IMR-90 (cell line): ENCODE results near the gene SNTA1. TPM values are rescaled to one million over a fixed set of nuclear protein-coding genes. Genes with fewer than 3 reads are reported as not detected.

Source experiments
- ATAC-seq: fragments of 200-7000 bp; cut with Tn5 transposase; 2 replicates; pipeline ENCODE4 v1.9.1; 2020; ENCODE audit warnings: low read depth, mild to moderate bottlenecking, moderate library complexity
- BruUV-seq: library from RNA; stranded (reverse); fragments of 400-500 nt; replicated peaks from 2 replicates; lab custom pipeline; 2021; lab: Mats Ljungman, UMichigan
- CTCF ChIA-PET: fragments of 300-600 bp; formaldehyde crosslinking; extraction: SDS; loops from one replicate; lab custom pipeline; 2021; ENCODE audit warnings: antibody characterized with exemption; lab: Yijun Ruan, JAX
- POLR2A ChIA-PET: fragments of 300-600 bp; sonication (Branson Sonifier 250); formaldehyde crosslinking; loops from one replicate; lab custom pipeline; 2022; ENCODE audit warnings: antibody characterized with exemption; ENCODE audit not compliant: unreplicated experiment; lab: Charles Lee
- DNase-seq: peaks from one replicate; pipeline ENCODE4 v3.0.0; 2013
- H2AFZ ChIP-seq: replicated peaks from 2 replicates; pipeline ENCODE3; 2013; ENCODE audit warnings: low read length, mild to moderate bottlenecking; ENCODE audit not compliant: poor library complexity
- H2AK5ac ChIP-seq: 2 replicates; pipeline ENCODE4 v1.6.1; 2013; ENCODE audit warnings: low read depth, low read length, inconsistent platforms
- H2AK9ac ChIP-seq: replicated peaks from 2 replicates; pipeline ENCODE3; 2013; ENCODE audit warnings: mild to moderate bottlenecking, low read depth, low read length, moderate library complexity; ENCODE audit not compliant: poor library complexity
- H2BK120ac ChIP-seq: 2 replicates; pipeline ENCODE4 v1.6.1; 2013; ENCODE audit warnings: low read depth, low read length, inconsistent platforms
- H2BK15ac ChIP-seq: 3 replicates; pipeline ENCODE4 v1.6.1; 2013; ENCODE audit warnings: low read depth, low read length, inconsistent platforms
- H2BK20ac ChIP-seq: 2 replicates; pipeline ENCODE4 v1.6.1; 2013; ENCODE audit warnings: low read depth, mild to moderate bottlenecking, inconsistent platforms, low read length, moderate library complexity
- H2BK5ac ChIP-seq: 2 replicates; pipeline ENCODE4 v1.6.1; 2013; ENCODE audit warnings: mild to moderate bottlenecking, low read depth, low read length, inconsistent platforms; ENCODE audit not compliant: poor library complexity, severe bottlenecking
- H3K14ac ChIP-seq: replicated peaks from 2 replicates; pipeline ENCODE4 v1.6.1; 2013; ENCODE audit warnings: low read depth, low read length, inconsistent platforms
- H3K18ac ChIP-seq: 2 replicates; pipeline ENCODE4 v1.6.1; 2013; ENCODE audit warnings: low read depth, low read length, control low read depth
- H3K23ac ChIP-seq: 2 replicates; pipeline ENCODE4 v1.6.1; 2013; ENCODE audit warnings: low read depth, low read length, inconsistent platforms
- H3K27ac ChIP-seq: 2 replicates; pipeline ENCODE4 v1.5.1; 2013; ENCODE audit warnings: mild to moderate bottlenecking, control low read depth, low read length; ENCODE audit not compliant: insufficient read depth
- H3K27me3 ChIP-seq: 2 replicates; pipeline ENCODE4 v1.6.1; 2013; ENCODE audit warnings: low read length; ENCODE audit not compliant: control insufficient read depth, insufficient read depth
- H3K36me3 ChIP-seq: 2 replicates; pipeline ENCODE4 v1.6.1; 2013; ENCODE audit warnings: low read length, mixed read lengths; ENCODE audit not compliant: control insufficient read depth, insufficient read depth
- H3K4ac ChIP-seq: 2 replicates; pipeline ENCODE4 v1.6.1; 2013; ENCODE audit warnings: low read depth, low read length, inconsistent platforms
- H3K4me1 ChIP-seq: 2 replicates; pipeline ENCODE4 v1.6.1; 2013; ENCODE audit warnings: low read length, mixed read lengths; ENCODE audit not compliant: control insufficient read depth, insufficient read depth
- H3K4me2 ChIP-seq: 2 replicates; pipeline ENCODE4 v1.6.1; 2013; ENCODE audit warnings: low read depth, mild to moderate bottlenecking, control low read depth, low read length, moderate library complexity
- H3K4me3 ChIP-seq: 2 replicates; pipeline ENCODE4 v1.5.1; 2013; ENCODE audit warnings: low read depth, mild to moderate bottlenecking, control low read depth, low read length, moderate library complexity; ENCODE audit not compliant: insufficient read depth
- H3K56ac ChIP-seq: 2 replicates; pipeline ENCODE4 v1.6.1; 2013; ENCODE audit warnings: low read length, inconsistent platforms; ENCODE audit not compliant: insufficient read depth; ENCODE audit errors: extremely low read depth
- H3K79me1 ChIP-seq, 2 experiments: 2 replicates each; pipeline ENCODE4 v1.6.1; 2013; ENCODE audit warnings: low read length in 2 of 2, inconsistent platforms in 1 of 2, low read depth in 1 of 2
- H3K9ac ChIP-seq: 2 replicates; pipeline ENCODE4 v1.6.1; 2013; ENCODE audit warnings: low read depth, low read length, control low read depth
- H3K9me1 ChIP-seq: 2 replicates; pipeline ENCODE4 v1.6.1; 2013; ENCODE audit warnings: low read length, inconsistent platforms; ENCODE audit not compliant: insufficient read depth
- H3K9me3 ChIP-seq: 2 replicates; pipeline ENCODE4 v1.6.1; 2013; ENCODE audit warnings: low read length; ENCODE audit not compliant: control insufficient read depth, insufficient read depth
- H4K20me1 ChIP-seq: 2 replicates; pipeline ENCODE4 v1.6.1; 2013; ENCODE audit warnings: low read length, inconsistent platforms; ENCODE audit not compliant: insufficient read depth
- H4K5ac ChIP-seq: 2 replicates; pipeline ENCODE4 v1.6.1; 2013; ENCODE audit warnings: mild to moderate bottlenecking, low read depth, low read length, control low read depth
- H4K8ac ChIP-seq, 2 experiments: 2 replicates each; pipeline ENCODE4 v1.6.1; 2013; ENCODE audit warnings: low read depth in 2 of 2, low read length in 2 of 2, control low read depth in 1 of 2, inconsistent platforms in 1 of 2
- H4K91ac ChIP-seq: 2 replicates; pipeline ENCODE4 v1.6.1; 2013; ENCODE audit warnings: low read depth, low read length, inconsistent platforms; ENCODE audit not compliant: insufficient read depth
- BHLHE40 ChIP-seq: fragments of 150-350 bp; IDR thresholded peaks from 2 replicates; pipeline ENCODE4 v1.6.1; 2016; ENCODE audit warnings: mild to moderate bottlenecking, low read depth, low read length
- CTCF ChIP-seq: conservative IDR thresholded peaks from 2 replicates; pipeline ENCODE4 v1.5.1; 2012; ENCODE audit warnings: mild to moderate bottlenecking, low read depth, low read length, improper control_type of control experiment
- MAFK ChIP-seq: IDR thresholded peaks from 2 replicates; pipeline ENCODE4 v1.6.1; 2012; ENCODE audit warnings: low read depth, low read length, improper control_type of control experiment
- RAD21 ChIP-seq: IDR thresholded peaks from 2 replicates; pipeline ENCODE4 v1.6.1; 2012; ENCODE audit warnings: low read length, improper control_type of control experiment
- RFX5 ChIP-seq: IDR thresholded peaks from 2 replicates; pipeline ENCODE4 v1.8.0; 2012; ENCODE audit warnings: low read depth, mild to moderate bottlenecking, low read length, moderate library complexity
- WGBS, 2 experiments: methylation state at CpG; one replicate each; pipeline versions ENCODE4 v1.1.5 to v1.1.7; 2013; ENCODE audit warnings: missing lambda C conversion rate in 2 of 2; ENCODE audit not compliant: insufficient read length in 1 of 2; ENCODE audit errors: extremely low coverage in 2 of 2; 5-methylcytosine and 5-hydroxymethylcytosine counted together
- dilution Hi-C: fragments of 300-500 bp; cut with HindIII; formaldehyde crosslinking; loops from one replicate; pipeline ENCODE4 v1.14.3; 2018; ENCODE audit warnings: low sequenced_read_pairs; ENCODE audit not compliant: unreplicated experiment
- in situ Hi-C: fragments of 300-500 bp; cut with MboI; formaldehyde crosslinking; loops from 3 replicates; pipeline ENCODE4 v1.14.3; 2019; ENCODE audit warnings: low sequenced_read_pairs, inconsistent platforms, mixed read lengths
- intact Hi-C: fragments of 100-400 bp; cut with micrococcal nuclease; formaldehyde crosslinking; loops from 2 replicates; pipeline ENCODE4 v1.10.0; 2022
- polyA plus RNA-seq, 3 experiments: library from polyadenylated mRNA; depleted of rRNA; stranded (reverse); fragments of >200 nt; gene quantifications; 2 replicates each; pipeline ENCODE4 v1.2.3, GENCODE V29; 2012; ENCODE audit warnings: low replicate concordance in 1 of 3
- total RNA-seq: library from RNA; depleted of rRNA; stranded (reverse); fragments of >200 nt; gene quantifications from 2 replicates; pipeline ENCODE4 v1.2.3, GENCODE V29; 2012

The SNTA1 gene
- total and polyA plus RNA-seq, 2 of the 4 experiments (the other 2 are of a cell fraction) = 10.6 to 15.4 TPM

GRCh38 chr20:33418033-33418432 lies 25.5 kb downstream of the SNTA1 start:
- no peak overlapping the region for H2AFZ ChIP-seq
- no peak overlapping the region for H3K18ac ChIP-seq
- WGBS, 2 experiments = no CpG with 5 or more reads among the region's 3 CpGs
- H2AK5ac ChIP-seq = no peak overlapping the region
- in situ Hi-C loops = no loop called here
- intact Hi-C loops = no loop called here
- no peak overlapping the region for H3K27ac ChIP-seq
- DNase-seq (no peak), ATAC-seq (no peak)
- no peak overlapping the region for H4K91ac ChIP-seq
- no peak overlapping the region for H3K56ac ChIP-seq
- H3K4me2 ChIP-seq = no peak overlapping the region
- no peak overlapping the region for H2BK120ac ChIP-seq
- H3K36me3 ChIP-seq = no peaks in the 10 kb centered on the region; the same call in 1 of the 2 replicates
- no peak overlapping the region for H3K4ac ChIP-seq
- H2BK15ac ChIP-seq = no peak overlapping the region
- no peak overlapping the region for H4K5ac ChIP-seq
- no peaks in the 10 kb centered on the region for H3K27me3 ChIP-seq
- no peak overlapping the region for H4K8ac ChIP-seq
- no peak overlapping the region for H2BK20ac ChIP-seq
- no TSS peak for BruUV-seq
- H3K9me1 ChIP-seq = peaks cover 7% of the 10 kb centered on the region
- no peaks in the 10 kb centered on the region for H4K20me1 ChIP-seq
- H3K9me3 ChIP-seq = no peaks in the 10 kb centered on the region
- H3K9ac ChIP-seq = no peak overlapping the region
- no peak overlapping the region for H3K23ac ChIP-seq
- H2BK5ac ChIP-seq = no peak overlapping the region
- no peak overlapping the region for H3K14ac ChIP-seq
- peaks cover 5% of the 10 kb centered on the region for H3K4me1 ChIP-seq
- no peak overlapping the region for H3K4me3 ChIP-seq
- POLR2A ChIA-PET = no interaction called here
- H3K79me1 ChIP-seq = peaks cover 0 to 7% of the 10 kb centered on the region in 2 experiments; a peak in 1 of 4 replicates
- no peak for TF ChIP-seq BHLHE40
- no peak for TF ChIP-seq MAFK
- TF ChIP-seq RAD21 = no peak
- TF ChIP-seq RFX5 = no peak
- TF ChIP-seq CTCF = no peak
- dilution Hi-C loops = no loop called here
- no peak overlapping the region for H2AK9ac ChIP-seq
- CTCF ChIA-PET = no interaction called here
